Measurements from ENCODE around the gene UCN2.

Gene UCN2

GRCh38 chr3:48588230-48588629 lies 24.6 kb upstream of the UCN2 start:
- DNase-seq: no peak

- DNase-seq: no peak
Measured at GRCh38 chr3:48587686-48588085, 24.1 kb upstream of the UCN2 start.

- DNase-seq: no peak
Measured at GRCh38 chr3:48585411-48585810, 21.8 kb upstream of the UCN2 start.

- no peak for DNase-seq
Measured at GRCh38 chr3:48584836-48585235, 21.3 kb upstream of the UCN2 start.

GRCh38 chr3:48581621-48582481 lies 18.3 kb upstream of the UCN2 start:
- no peak for DNase-seq

- DNase-seq: no peak
Measured at GRCh38 chr3:48576647-48577046, 13.1 kb upstream of the UCN2 start.

- no peak for DNase-seq
Measured at GRCh38 chr3:48575366-48575765, 11.8 kb upstream of the UCN2 start.

- DNase-seq: no peak
Measured at GRCh38 chr3:48573973-48574585, 10.5 kb upstream of the UCN2 start.

- DNase-seq: no peak
Measured at GRCh38 chr3:48572517-48572916, 8.9 kb upstream of the UCN2 start.

- DNase-seq: no peak
Measured at GRCh38 chr3:48571938-48572337, 8.4 kb upstream of the UCN2 start.

- no peak for DNase-seq
Measured at GRCh38 chr3:48569808-48570450, 6.3 kb upstream of the UCN2 start.

- DNase-seq: no peak
Measured at GRCh38 chr3:48569400-48569799, 5.8 kb upstream of the UCN2 start.

GRCh38 chr3:48568476-48568875 lies 4.9 kb upstream of the UCN2 start:
- no peak for DNase-seq

GRCh38 chr3:48567500-48567899 lies 3.9 kb upstream of the UCN2 start:
- no peak for DNase-seq

- no peak for DNase-seq
Measured at GRCh38 chr3:48567090-48567489, 3.5 kb upstream of the UCN2 start.

GRCh38 chr3:48566401-48566760 lies 2.8 kb upstream of the UCN2 start:
- DNase-seq: no peak

- no peak for DNase-seq
Measured at GRCh38 chr3:48565591-48566400, 2.2 kb upstream of the UCN2 start.

GRCh38 chr3:48565186-48565585 lies 1.6 kb upstream of the UCN2 start:
- no peak for DNase-seq

- DNase-seq: no peak
Measured at GRCh38 chr3:48564667-48565066, 1.1 kb upstream of the UCN2 start.

- DNase-seq: peak in 1 of 2 donors; percentile 14
Measured at GRCh38 chr3:48564022-48564421, 441 bp upstream of the UCN2 start.

- DNase-seq: no peak
Measured at GRCh38 chr3:48562367-48563095, 1.1 kb downstream of the UCN2 start.

- DNase-seq: peak in 1 of 2 donors; percentile 9
Measured at GRCh38 chr3:48561045-48561736, 2.4 kb downstream of the UCN2 start.
